Measurements from ENCODE around the gene RAB40B. TPM values are rescaled to one million over a fixed set of nuclear protein-coding genes. Genes with fewer than 3 reads are reported as not detected.

Gene RAB40B
- total and polyA plus RNA-seq, 2 of the 13 experiments (the other 11 are each of a cell fraction or from before 2014, with no cell fraction given) = 6.2 to 6.5 TPM

DNA sequence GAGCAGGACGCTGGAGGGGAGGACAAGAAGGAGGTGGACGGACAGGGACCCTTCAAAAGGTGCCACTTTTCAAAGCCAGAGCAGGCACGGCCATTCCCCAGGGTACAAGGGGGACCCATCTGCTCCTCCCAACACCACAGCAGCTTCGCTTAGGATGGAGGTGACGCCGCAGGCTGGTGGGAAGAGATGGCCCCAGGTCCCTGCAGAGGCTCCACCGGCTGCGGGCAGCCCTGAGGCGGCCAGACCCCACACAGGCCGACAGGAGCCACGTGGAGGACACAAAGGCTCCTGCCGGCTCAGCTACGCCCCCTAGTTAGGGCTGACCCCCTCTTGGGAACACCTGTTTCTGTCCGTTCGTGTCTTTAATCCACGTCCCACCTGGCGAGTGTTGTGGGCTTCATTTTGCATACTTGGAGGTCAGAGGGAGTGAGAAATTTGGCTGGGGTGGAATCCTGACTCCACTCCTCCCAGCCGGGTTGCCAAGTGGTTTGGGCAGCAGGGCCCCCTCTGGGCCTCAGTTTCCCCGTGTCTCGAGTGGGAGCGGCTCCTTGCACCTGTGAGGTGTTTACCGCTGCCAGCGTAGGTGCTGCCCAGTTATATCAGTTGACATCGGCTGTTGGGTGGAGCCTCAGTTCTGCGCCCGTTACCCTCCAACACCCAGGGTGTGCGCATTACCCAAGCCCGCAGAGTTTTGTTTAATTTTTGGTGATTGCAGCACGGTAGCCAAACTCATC, 12.2 kb upstream of the RAB40B start (continued):
- TF ChIP-seq, protein P1, sequence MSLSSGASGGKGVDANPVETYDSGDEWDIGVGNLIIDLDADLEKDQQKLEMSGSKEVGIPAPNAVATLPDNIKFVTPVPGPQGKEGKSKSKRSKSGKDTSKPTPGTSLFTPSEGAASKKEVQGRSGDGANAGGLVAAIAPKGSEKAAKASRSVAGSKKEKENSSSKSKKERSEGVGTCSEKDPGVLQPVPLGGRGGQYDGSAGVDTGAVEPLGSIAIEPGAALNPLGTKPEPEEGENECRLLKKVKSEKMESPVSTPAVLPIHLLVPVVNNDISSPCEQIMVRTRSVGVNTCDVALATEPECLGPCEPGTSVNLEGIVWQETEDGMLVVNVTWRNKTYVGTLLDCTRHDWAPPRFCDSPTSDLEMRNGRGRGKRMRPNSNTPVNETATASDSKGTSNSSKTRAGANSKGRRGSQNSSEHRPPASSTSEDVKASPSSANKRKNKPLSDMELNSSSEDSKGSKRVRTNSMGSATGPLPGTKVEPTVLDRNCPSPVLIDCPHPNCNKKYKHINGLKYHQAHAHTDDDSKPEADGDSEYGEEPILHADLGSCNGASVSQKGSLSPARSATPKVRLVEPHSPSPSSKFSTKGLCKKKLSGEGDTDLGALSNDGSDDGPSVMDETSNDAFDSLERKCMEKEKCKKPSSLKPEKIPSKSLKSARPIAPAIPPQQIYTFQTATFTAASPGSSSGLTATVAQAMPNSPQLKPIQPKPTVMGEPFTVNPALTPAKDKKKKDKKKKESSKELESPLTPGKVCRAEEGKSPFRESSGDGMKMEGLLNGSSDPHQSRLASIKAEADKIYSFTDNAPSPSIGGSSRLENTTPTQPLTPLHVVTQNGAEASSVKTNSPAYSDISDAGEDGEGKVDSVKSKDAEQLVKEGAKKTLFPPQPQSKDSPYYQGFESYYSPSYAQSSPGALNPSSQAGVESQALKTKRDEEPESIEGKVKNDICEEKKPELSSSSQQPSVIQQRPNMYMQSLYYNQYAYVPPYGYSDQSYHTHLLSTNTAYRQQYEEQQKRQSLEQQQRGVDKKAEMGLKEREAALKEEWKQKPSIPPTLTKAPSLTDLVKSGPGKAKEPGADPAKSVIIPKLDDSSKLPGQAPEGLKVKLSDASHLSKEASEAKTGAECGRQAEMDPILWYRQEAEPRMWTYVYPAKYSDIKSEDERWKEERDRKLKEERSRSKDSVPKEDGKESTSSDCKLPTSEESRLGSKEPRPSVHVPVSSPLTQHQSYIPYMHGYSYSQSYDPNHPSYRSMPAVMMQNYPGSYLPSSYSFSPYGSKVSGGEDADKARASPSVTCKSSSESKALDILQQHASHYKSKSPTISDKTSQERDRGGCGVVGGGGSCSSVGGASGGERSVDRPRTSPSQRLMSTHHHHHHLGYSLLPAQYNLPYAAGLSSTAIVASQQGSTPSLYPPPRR (CRISPR knock-in tag; IDR thresholded peaks at IDR 0.05; ENCODE audit: borderline replicate concordance) = no peak
- TF ChIP-seq ZEB1 (IDR thresholded peaks at IDR 0.05; ENCODE audit: insufficient replicate concordance, low read depth) (no peak), ZFP82 (CRISPR knock-in tag; IDR thresholded peaks at IDR 0.05; ENCODE audit: borderline replicate concordance) (no peak), RFX1 (IDR thresholded peaks at IDR 0.05) (no peak), NR2F1 (CRISPR knock-in tag; IDR thresholded peaks at IDR 0.05) (no peak), RAD51 (IDR thresholded peaks at IDR 0.05; ENCODE audit: borderline replicate concordance) (no peak), ZNF34 (CRISPR knock-in tag; IDR thresholded peaks at IDR 0.05; ENCODE audit: borderline replicate concordance) (no peak), ZNF841 (CRISPR knock-in tag; IDR thresholded peaks at IDR 0.05; ENCODE audit: borderline replicate concordance) (no peak), MATR3 (CRISPR knock-in tag; IDR thresholded peaks at IDR 0.05) (no peak), IKZF4 (CRISPR knock-in tag; IDR thresholded peaks at IDR 0.05; ENCODE audit: borderline replicate concordance, low read depth, not compliant biosample characterization) (no peak), ETV6 (CRISPR knock-in tag; conservative IDR thresholded peaks at IDR 0.05) (no peak)
- TF ChIP-seq, protein P2, sequence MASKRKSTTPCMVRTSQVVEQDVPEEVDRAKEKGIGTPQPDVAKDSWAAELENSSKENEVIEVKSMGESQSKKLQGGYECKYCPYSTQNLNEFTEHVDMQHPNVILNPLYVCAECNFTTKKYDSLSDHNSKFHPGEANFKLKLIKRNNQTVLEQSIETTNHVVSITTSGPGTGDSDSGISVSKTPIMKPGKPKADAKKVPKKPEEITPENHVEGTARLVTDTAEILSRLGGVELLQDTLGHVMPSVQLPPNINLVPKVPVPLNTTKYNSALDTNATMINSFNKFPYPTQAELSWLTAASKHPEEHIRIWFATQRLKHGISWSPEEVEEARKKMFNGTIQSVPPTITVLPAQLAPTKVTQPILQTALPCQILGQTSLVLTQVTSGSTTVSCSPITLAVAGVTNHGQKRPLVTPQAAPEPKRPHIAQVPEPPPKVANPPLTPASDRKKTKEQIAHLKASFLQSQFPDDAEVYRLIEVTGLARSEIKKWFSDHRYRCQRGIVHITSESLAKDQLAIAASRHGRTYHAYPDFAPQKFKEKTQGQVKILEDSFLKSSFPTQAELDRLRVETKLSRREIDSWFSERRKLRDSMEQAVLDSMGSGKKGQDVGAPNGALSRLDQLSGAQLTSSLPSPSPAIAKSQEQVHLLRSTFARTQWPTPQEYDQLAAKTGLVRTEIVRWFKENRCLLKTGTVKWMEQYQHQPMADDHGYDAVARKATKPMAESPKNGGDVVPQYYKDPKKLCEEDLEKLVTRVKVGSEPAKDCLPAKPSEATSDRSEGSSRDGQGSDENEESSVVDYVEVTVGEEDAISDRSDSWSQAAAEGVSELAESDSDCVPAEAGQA (IDR thresholded peaks at IDR 0.05; ENCODE audit: low read depth) = no peak
- TF ChIP-seq, protein P2 (CRISPR knock-in tag; IDR thresholded peaks at IDR 0.05; ENCODE audit: borderline replicate concordance) = no peak
- TF ChIP-seq, protein P3, sequence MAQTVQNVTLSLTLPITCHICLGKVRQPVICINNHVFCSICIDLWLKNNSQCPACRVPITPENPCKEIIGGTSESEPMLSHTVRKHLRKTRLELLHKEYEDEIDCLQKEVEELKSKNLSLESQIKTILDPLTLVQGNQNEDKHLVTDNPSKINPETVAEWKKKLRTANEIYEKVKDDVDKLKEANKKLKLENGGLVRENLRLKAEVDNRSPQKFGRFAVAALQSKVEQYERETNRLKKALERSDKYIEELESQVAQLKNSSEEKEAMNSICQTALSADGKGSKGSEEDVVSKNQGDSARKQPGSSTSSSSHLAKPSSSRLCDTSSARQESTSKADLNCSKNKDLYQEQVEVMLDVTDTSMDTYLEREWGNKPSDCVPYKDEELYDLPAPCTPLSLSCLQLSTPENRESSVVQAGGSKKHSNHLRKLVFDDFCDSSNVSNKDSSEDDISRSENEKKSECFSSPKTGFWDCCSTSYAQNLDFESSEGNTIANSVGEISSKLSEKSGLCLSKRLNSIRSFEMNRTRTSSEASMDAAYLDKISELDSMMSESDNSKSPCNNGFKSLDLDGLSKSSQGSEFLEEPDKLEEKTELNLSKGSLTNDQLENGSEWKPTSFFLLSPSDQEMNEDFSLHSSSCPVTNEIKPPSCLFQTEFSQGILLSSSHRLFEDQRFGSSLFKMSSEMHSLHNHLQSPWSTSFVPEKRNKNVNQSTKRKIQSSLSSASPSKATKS (CRISPR knock-in tag; IDR thresholded peaks at IDR 0.05) = no peak
